Trophoblast cell (in vitro differentiated cells and primary cell): ENCODE results near the gene RAB11FIP5.

Source experiments
- DNase-seq, 2 donors: peaks; one replicate each; pipeline ENCODE4 v3.0.0-alpha.2; 2016
- H2AFZ ChIP-seq: 2 replicates; pipeline ENCODE4 v1.6.1; 2013; ENCODE audit warnings: low read length, moderate library complexity, mild to moderate bottlenecking; ENCODE audit not compliant: insufficient read depth, poor library complexity
- H2AK5ac ChIP-seq: 2 replicates; pipeline ENCODE4 v1.6.1; 2013; ENCODE audit warnings: mild to moderate bottlenecking, low read length
- H2BK120ac ChIP-seq: 2 replicates; pipeline ENCODE4 v1.6.1; 2013; ENCODE audit warnings: low read length, mild to moderate bottlenecking, moderate library complexity; ENCODE audit not compliant: insufficient read depth, poor library complexity
- H2BK12ac ChIP-seq: 2 replicates; pipeline ENCODE4 v1.6.1; 2013; ENCODE audit warnings: mild to moderate bottlenecking, low read length, moderate library complexity
- H2BK5ac ChIP-seq: 2 replicates; pipeline ENCODE4 v1.6.1; 2013; ENCODE audit warnings: low read length, low read depth, moderate library complexity, mild to moderate bottlenecking; ENCODE audit not compliant: poor library complexity
- H3K14ac ChIP-seq: 2 replicates; pipeline ENCODE4 v1.6.1; 2013; ENCODE audit warnings: mild to moderate bottlenecking, low read length
- H3K18ac ChIP-seq: 2 replicates; pipeline ENCODE4 v1.6.1; 2013; ENCODE audit warnings: mild to moderate bottlenecking, low read length
- H3K23ac ChIP-seq: 2 replicates; pipeline ENCODE4 v1.6.1; 2013; ENCODE audit warnings: low read length
- H3K27ac ChIP-seq: 2 replicates; pipeline ENCODE4 v1.5.1; 2013; ENCODE audit warnings: low read depth, mild to moderate bottlenecking, inconsistent platforms, low read length, moderate library complexity
- H3K27me3 ChIP-seq: 2 replicates; pipeline ENCODE4 v1.6.1; 2013; ENCODE audit warnings: inconsistent platforms, mild to moderate bottlenecking, low read length, moderate library complexity; ENCODE audit not compliant: insufficient read depth
- H3K36me3 ChIP-seq, 2 experiments: 1 replicate in 1 of 2; 2 replicates in 1 of 2; pipeline ENCODE4 v1.6.1; 2013; ENCODE audit warnings: low read length in 2 of 2, mild to moderate bottlenecking in 2 of 2, moderate library complexity in 1 of 2; ENCODE audit not compliant: insufficient read depth in 2 of 2, control insufficient read depth in 1 of 2
- H3K4ac ChIP-seq: 2 replicates; pipeline ENCODE4 v1.6.1; 2013; ENCODE audit warnings: low read depth, mild to moderate bottlenecking, low read length, moderate library complexity
- H3K4me1 ChIP-seq, 2 experiments: 1 replicate in 1 of 2; 2 replicates in 1 of 2; pipeline ENCODE4 v1.6.1; 2013; ENCODE audit warnings: low read length in 2 of 2, mild to moderate bottlenecking in 2 of 2, moderate library complexity in 1 of 2; ENCODE audit not compliant: insufficient read depth in 2 of 2, control insufficient read depth in 1 of 2
- H3K4me2 ChIP-seq: 2 replicates; pipeline ENCODE4 v1.6.1; 2013; ENCODE audit warnings: inconsistent platforms, mild to moderate bottlenecking, low read length, moderate library complexity
- H3K4me3 ChIP-seq: 2 replicates; pipeline ENCODE4 v1.5.1; 2013; ENCODE audit warnings: mild to moderate bottlenecking, low read depth, low read length, inconsistent platforms
- H3K79me1 ChIP-seq: one replicate; pipeline ENCODE4 v1.6.1; 2013; ENCODE audit warnings: low read length
- H3K79me2 ChIP-seq: 2 replicates; pipeline ENCODE4 v1.6.1; 2013; ENCODE audit warnings: low read length, mild to moderate bottlenecking; ENCODE audit not compliant: control insufficient read depth, insufficient read depth, poor library complexity
- H3K9ac ChIP-seq: 2 replicates; pipeline ENCODE4 v1.6.1; 2013; ENCODE audit warnings: mild to moderate bottlenecking, low read length
- H3K9me3 ChIP-seq: 2 replicates; pipeline ENCODE4 v1.6.1; 2013; ENCODE audit warnings: low read depth, mild to moderate bottlenecking, control low read depth, inconsistent platforms, low read length; ENCODE audit not compliant: insufficient read depth
- H4K12ac ChIP-seq: 2 replicates; pipeline ENCODE4 v1.6.1; 2013; ENCODE audit warnings: low read depth, mild to moderate bottlenecking, low read length, moderate library complexity
- H4K8ac ChIP-seq: 2 replicates; pipeline ENCODE4 v1.6.1; 2013; ENCODE audit warnings: low read depth, mild to moderate bottlenecking, low read length, moderate library complexity
- H4K91ac ChIP-seq: one replicate; pipeline ENCODE4 v1.6.1; 2013; ENCODE audit warnings: low read depth, mild to moderate bottlenecking, low read length, moderate library complexity
- WGBS: extraction: QIAGEN DNeasy Blood & Tissue Kit; methylation state at CpG from one replicate; pipeline ENCODE4 v1.1.7; 2013; ENCODE audit warnings: missing lambda C conversion rate; ENCODE audit not compliant: insufficient read length, insufficient coverage; ENCODE audit errors: extremely low coverage; 5-methylcytosine and 5-hydroxymethylcytosine counted together

Gene RAB11FIP5

DNA sequence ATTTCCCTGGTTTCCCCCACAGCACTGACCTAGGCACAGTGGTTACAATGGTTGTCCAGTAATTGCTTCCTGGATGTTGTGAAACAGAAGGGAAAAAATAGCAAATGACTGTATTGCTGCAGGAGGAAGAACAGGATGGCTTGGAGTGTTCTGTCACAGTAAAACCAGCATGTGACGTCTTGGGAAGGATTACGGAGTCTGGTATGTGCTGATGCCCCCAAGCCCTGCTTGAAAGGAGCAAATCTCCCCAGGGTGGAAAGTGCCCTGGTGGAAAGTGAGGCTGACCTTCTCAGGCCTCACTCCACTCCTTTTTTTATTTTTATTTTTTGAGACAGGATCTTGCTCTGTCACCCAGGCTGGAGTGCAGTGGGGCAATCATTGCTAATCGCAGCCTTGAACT lies 7.8 kb downstream of the RAB11FIP5 start:
- Histone ChIP-seq H3K27ac (no peak overlapping the region), H2BK120ac (no peak overlapping the region), H3K4me3 (no peak overlapping the region), H3K9ac (no peak overlapping the region), H3K4ac (no peak overlapping the region), H3K27me3 (no peaks in the 10 kb centered on the region), H3K4me2 (no peak overlapping the region), H2AFZ (no peak overlapping the region), H4K91ac (no peak overlapping the region), H2BK12ac (no peak overlapping the region), H3K79me1 (peaks cover 5% of the 10 kb centered on the region), H3K18ac (no peak overlapping the region), H3K23ac (no peak overlapping the region), H3K9me3 (no peaks in the 10 kb centered on the region), H3K14ac (no peak overlapping the region), H2AK5ac (no peak overlapping the region), H3K36me3 (peaks cover 2% of the 10 kb centered on the region in 2 experiments), H3K79me2 (peaks cover 4% of the 10 kb centered on the region), H2BK5ac (no peak overlapping the region), H3K4me1 (peaks cover 0 to 8% of the 10 kb centered on the region in 2 experiments), H4K12ac (no peak overlapping the region), H4K8ac (no peak overlapping the region)
- peak; percentile 93 to 96 for DNase-seq
- WGBS: no CpG with 5 or more reads among the region's 3 CpGs

DNA sequence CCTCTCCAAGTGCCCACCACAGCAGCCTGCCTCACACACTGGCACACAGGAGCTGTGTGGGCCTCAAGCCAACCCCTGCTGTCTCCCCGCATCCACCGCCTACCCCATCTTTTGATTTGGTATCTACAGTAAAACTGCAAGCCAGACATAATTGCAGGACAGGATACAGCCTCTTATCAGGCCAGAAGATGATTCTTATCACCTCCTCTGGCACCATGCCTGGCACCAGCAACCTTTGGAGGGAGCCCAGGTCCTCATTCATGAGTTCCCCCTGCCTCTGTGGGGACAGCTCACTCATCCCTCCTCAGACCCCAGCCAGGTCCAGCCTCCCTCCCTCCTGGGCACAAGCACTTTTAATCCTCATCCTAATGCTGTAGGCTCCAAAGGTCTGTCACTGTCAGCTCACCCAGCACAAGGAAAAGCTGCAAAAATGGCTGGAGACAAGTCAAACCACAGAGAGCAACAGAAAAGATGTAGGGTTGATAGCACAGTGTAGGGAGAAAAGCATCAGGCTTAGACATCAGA lies 9.7 kb downstream of the RAB11FIP5 start:
- no peak overlapping the region for H3K18ac ChIP-seq
- H2AFZ ChIP-seq: no peak overlapping the region
- H2AK5ac ChIP-seq: no peak overlapping the region
- no peak overlapping the region for H3K27ac ChIP-seq
- H4K91ac ChIP-seq: no peak overlapping the region
- H4K8ac ChIP-seq: no peak overlapping the region
- no peak overlapping the region for H2BK12ac ChIP-seq
- H3K14ac ChIP-seq: no peak overlapping the region
- H3K4ac ChIP-seq: no peak overlapping the region
- H4K12ac ChIP-seq: no peak overlapping the region
- peaks cover 0 to 6% of the 10 kb centered on the region in 2 experiments for H3K4me1 ChIP-seq
- no peak overlapping the region for H3K4me2 ChIP-seq
- peaks cover 5% of the 10 kb centered on the region for H3K79me1 ChIP-seq
- no peak overlapping the region for H3K9ac ChIP-seq
- no peak for DNase-seq
- no peak overlapping the region for H3K23ac ChIP-seq
- no CpG with 5 or more reads among the region's 2 CpGs for WGBS
- peaks cover 4% of the 10 kb centered on the region for H3K79me2 ChIP-seq
- no peak overlapping the region for H2BK5ac ChIP-seq
- H3K27me3 ChIP-seq: no peaks in the 10 kb centered on the region
- no peak overlapping the region for H2BK120ac ChIP-seq
- no peak overlapping the region for H3K4me3 ChIP-seq
- no peaks in the 10 kb centered on the region for H3K9me3 ChIP-seq
- peaks cover 2% of the 10 kb centered on the region in 2 experiments for H3K36me3 ChIP-seq

DNA sequence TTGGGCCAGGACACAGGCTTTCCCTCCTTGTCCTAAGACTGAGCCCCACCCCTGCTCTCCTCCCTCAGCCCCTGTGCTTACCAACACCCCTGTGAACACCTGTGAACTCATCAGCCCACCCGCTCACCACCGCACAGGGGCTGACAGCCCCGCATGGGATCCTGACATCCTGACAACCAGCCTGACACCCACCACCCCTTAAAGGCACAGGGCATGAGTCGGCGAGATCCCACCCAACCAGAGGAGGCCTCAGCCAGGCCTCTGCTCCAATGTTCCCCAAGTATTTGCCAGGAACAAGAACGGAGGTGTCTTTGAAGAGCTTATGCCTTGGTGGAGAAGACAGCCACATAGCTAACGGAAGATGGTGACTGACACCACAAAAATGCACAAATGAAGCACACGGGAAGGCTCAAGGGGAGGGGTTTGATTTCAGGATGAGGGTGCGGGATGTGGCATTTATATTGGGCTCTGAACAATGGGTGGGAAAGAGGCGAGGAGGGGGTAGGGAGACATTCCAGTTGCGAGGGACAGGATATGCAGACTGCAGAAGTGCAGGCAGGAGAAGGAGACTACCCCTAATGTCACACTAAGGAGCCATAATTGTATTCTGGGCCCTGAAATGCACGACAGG lies 11.0 kb downstream of the RAB11FIP5 start:
- no peak for DNase-seq
- Histone ChIP-seq H3K4me3 (no peak overlapping the region), H3K79me1 (peaks cover 5% of the 10 kb centered on the region), H3K27ac (no peak overlapping the region), H2AFZ (no peak overlapping the region), H3K23ac (no peak overlapping the region), H3K4me2 (no peak overlapping the region), H4K12ac (no peak overlapping the region), H3K4ac (no peak overlapping the region), H3K14ac (no peak overlapping the region), H3K9me3 (no peaks in the 10 kb centered on the region), H3K79me2 (peaks cover 3% of the 10 kb centered on the region), H3K36me3 (peaks cover 2% of the 10 kb centered on the region in 2 experiments), H3K4me1 (peaks cover 0 to 6% of the 10 kb centered on the region in 2 experiments), H3K27me3 (no peaks in the 10 kb centered on the region), H3K18ac (no peak overlapping the region), H2BK12ac (no peak overlapping the region), H2AK5ac (no peak overlapping the region), H4K8ac (no peak overlapping the region), H2BK5ac (no peak overlapping the region), H3K9ac (no peak overlapping the region), H2BK120ac (no peak overlapping the region), H4K91ac (no peak overlapping the region)
- no CpG with 5 or more reads among the region's 12 CpGs for WGBS

DNA sequence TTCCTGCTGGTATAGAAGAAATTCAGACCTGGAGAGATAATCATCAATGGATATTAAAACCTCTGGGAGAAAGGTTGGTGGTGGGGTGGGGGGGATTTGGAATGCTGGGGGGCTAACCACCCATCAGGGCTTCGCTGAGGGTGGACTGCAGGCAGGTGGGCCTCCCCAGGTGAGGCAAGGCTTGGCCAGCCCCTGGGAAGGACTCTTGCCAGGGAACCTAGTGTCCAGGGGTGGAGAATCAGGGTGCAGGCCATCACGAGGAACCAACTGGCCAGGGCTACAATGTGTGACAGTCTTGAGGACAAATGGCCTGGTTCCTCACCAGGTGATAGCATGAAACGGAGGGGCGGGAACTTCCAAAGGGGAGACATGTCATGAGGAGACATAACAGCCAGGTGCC lies 11.8 kb downstream of the RAB11FIP5 start:
- Histone ChIP-seq H3K79me2 (peaks cover 3% of the 10 kb centered on the region), H2AFZ (no peak overlapping the region), H2BK5ac (no peak overlapping the region), H3K27ac (no peak overlapping the region), H3K14ac (no peak overlapping the region), H4K91ac (no peak overlapping the region), H3K9me3 (no peaks in the 10 kb centered on the region), H3K27me3 (no peaks in the 10 kb centered on the region), H3K36me3 (peaks cover under 1 to 2% of the 10 kb centered on the region in 2 experiments), H4K8ac (no peak overlapping the region), H3K4me1 (peaks cover 0 to 6% of the 10 kb centered on the region in 2 experiments), H3K23ac (no peak overlapping the region), H2BK120ac (no peak overlapping the region), H3K4ac (no peak overlapping the region), H4K12ac (no peak overlapping the region), H2BK12ac (no peak overlapping the region), H3K9ac (no peak overlapping the region), H3K4me2 (no peak overlapping the region), H3K79me1 (peaks cover 3% of the 10 kb centered on the region), H2AK5ac (no peak overlapping the region), H3K4me3 (no peak overlapping the region), H3K18ac (peak overlapping the region; percentile 26)
- no peak for DNase-seq
- WGBS: no CpG with 5 or more reads among the region's 4 CpGs
